Prostate gland (tissue), 2 donors: ENCODE results near the gene AMBP.

Experiments used
- POLR2A ChIP-seq: fragments of 450-650 bp; IDR thresholded peaks from one replicate; pipeline ENCODE4 v1.6.1; 2016; ENCODE audit warnings: antibody characterized with exemption, mild to moderate bottlenecking
- TF ChIP-seq, protein P1 (sequence below), 4 experiments: fragments of 200-600 bp in 2 of 4; fragments of 450-650 bp in 2 of 4; sonication (generic) in 2 of 4; IDR thresholded peaks; 1 replicate in 3 of 4; 2 replicates in 1 of 4; pipeline ENCODE4 v1.5.1; 2016 to 2019; ENCODE audit warnings: antibody characterized with exemption in 4 of 4, mild to moderate bottlenecking in 2 of 4, moderate library complexity in 2 of 4

- no peak for TF ChIP-seq POLR2A
- TF ChIP-seq, protein P1, sequence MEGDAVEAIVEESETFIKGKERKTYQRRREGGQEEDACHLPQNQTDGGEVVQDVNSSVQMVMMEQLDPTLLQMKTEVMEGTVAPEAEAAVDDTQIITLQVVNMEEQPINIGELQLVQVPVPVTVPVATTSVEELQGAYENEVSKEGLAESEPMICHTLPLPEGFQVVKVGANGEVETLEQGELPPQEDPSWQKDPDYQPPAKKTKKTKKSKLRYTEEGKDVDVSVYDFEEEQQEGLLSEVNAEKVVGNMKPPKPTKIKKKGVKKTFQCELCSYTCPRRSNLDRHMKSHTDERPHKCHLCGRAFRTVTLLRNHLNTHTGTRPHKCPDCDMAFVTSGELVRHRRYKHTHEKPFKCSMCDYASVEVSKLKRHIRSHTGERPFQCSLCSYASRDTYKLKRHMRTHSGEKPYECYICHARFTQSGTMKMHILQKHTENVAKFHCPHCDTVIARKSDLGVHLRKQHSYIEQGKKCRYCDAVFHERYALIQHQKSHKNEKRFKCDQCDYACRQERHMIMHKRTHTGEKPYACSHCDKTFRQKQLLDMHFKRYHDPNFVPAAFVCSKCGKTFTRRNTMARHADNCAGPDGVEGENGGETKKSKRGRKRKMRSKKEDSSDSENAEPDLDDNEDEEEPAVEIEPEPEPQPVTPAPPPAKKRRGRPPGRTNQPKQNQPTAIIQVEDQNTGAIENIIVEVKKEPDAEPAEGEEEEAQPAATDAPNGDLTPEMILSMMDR (IDR thresholded peaks at IDR 0.05): no peak
These were observed 3.4 kb upstream of the AMBP start for GRCh38 chr9:114081441-114082016.
